Glomerular endothelial cell (primary cell): ENCODE results near the gene FOLR1. TPM values are rescaled to one million over a fixed set of nuclear protein-coding genes. Genes with fewer than 3 reads are reported as not detected.
"Not testable (repeated sequence)": the region's sequence is repeated elsewhere in the genome, so short reads cannot be mapped to it uniquely, and the experiment has no call there.

Experiments used
- DNase-seq: peaks from one replicate; pipeline ENCODE4 v3.0.0-alpha.2; 2011; ENCODE audit warnings: low read depth, low spot score; ENCODE audit errors: extremely low read depth
- total RNA-seq: library from RNA; depleted of rRNA; stranded (reverse); fragments of >200 nt; gene quantifications from 2 replicates; pipeline ENCODE4 v1.2.3, GENCODE V29; 2015

FOLR1 gene
- total RNA-seq = 1.2 TPM in 1 of 2 replicates, not detected in the other

- DNase-seq = no peak
Observed at GRCh38 chr11:72191961-72192381, at the start of gene FOLR1. Gene FOLR1 (plus strand): TSS chr11:72192140. CDS start chr11:72192174, 34 bp downstream.

- not testable (repeated sequence) for DNase-seq
Observed at GRCh38 chr11:72142543-72142942, 49.4 kb upstream of the FOLR1 start.

- no peak for DNase-seq
Observed at GRCh38 chr11:72144807-72145565, 47.0 kb upstream of the FOLR1 start.

- no peak for DNase-seq
Observed at GRCh38 chr11:72146625-72147024, 45.3 kb upstream of the FOLR1 start.

GRCh38 chr11:72150882-72151281 is 41.1 kb upstream of the FOLR1 start:
- no peak for DNase-seq

- not testable (repeated sequence) for DNase-seq
Observed at GRCh38 chr11:72153874-72154273, 38.1 kb upstream of the FOLR1 start.

- DNase-seq = no peak
Observed at GRCh38 chr11:72154816-72155215, 37.1 kb upstream of the FOLR1 start.

- DNase-seq = no peak
Observed at GRCh38 chr11:72155751-72156150, 36.2 kb upstream of the FOLR1 start.

- no peak for DNase-seq
Observed at GRCh38 chr11:72157131-72157530, 34.8 kb upstream of the FOLR1 start.

- DNase-seq = no peak
Observed at GRCh38 chr11:72160319-72160718, 31.6 kb upstream of the FOLR1 start.

GRCh38 chr11:72162891-72163492 is 28.9 kb upstream of the FOLR1 start:
- DNase-seq = no peak

- not testable (repeated sequence) for DNase-seq
Observed at GRCh38 chr11:72164187-72164586, 27.8 kb upstream of the FOLR1 start.

GRCh38 chr11:72169046-72169555 is 22.8 kb upstream of the FOLR1 start:
- DNase-seq = not testable (repeated sequence)

GRCh38 chr11:72169754-72170153 is 22.2 kb upstream of the FOLR1 start:
- DNase-seq = not testable (repeated sequence)

GRCh38 chr11:72172043-72172442 is 19.9 kb upstream of the FOLR1 start:
- DNase-seq = not testable (repeated sequence)

- DNase-seq = no peak
Observed at GRCh38 chr11:72173291-72173690, 18.6 kb upstream of the FOLR1 start.

- no peak for DNase-seq
Observed at GRCh38 chr11:72174302-72175070, 17.5 kb upstream of the FOLR1 start.

- DNase-seq = no peak
Observed at GRCh38 chr11:72177656-72178055, 14.3 kb upstream of the FOLR1 start.

GRCh38 chr11:72179049-72179803 is 12.7 kb upstream of the FOLR1 start:
- no peak for DNase-seq

GRCh38 chr11:72179804-72180396 is 12.0 kb upstream of the FOLR1 start:
- DNase-seq = no peak
